ENCODE results near the gene LCAT. TPM values are rescaled to one million over a fixed set of nuclear protein-coding genes. Genes with fewer than 3 reads are reported as not detected.

Gene LCAT
- total and polyA plus RNA-seq, 4 donors: 45.7 to 201 (median 113) TPM

DNA sequence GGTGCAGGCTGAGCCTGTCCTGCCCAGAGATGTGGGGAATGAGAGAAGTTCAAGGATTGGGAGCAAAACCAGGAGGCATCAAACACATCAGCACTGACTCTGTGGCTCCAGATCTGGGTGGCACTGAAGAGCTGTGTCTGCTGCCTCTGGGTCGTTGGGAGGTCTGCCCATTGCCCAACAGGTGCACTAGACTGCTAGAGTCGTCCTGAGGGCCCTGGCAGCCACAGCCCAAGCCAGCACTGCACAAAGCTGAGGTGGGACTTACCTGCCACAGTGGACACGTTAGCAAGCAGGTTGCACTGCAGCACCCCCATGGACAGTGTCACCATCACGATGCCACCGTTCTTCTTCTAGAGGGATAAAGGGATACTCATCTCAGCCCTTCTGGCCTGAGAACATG, 33.1 kb upstream of the LCAT start (continued):
- TF ChIP-seq, protein P1, sequence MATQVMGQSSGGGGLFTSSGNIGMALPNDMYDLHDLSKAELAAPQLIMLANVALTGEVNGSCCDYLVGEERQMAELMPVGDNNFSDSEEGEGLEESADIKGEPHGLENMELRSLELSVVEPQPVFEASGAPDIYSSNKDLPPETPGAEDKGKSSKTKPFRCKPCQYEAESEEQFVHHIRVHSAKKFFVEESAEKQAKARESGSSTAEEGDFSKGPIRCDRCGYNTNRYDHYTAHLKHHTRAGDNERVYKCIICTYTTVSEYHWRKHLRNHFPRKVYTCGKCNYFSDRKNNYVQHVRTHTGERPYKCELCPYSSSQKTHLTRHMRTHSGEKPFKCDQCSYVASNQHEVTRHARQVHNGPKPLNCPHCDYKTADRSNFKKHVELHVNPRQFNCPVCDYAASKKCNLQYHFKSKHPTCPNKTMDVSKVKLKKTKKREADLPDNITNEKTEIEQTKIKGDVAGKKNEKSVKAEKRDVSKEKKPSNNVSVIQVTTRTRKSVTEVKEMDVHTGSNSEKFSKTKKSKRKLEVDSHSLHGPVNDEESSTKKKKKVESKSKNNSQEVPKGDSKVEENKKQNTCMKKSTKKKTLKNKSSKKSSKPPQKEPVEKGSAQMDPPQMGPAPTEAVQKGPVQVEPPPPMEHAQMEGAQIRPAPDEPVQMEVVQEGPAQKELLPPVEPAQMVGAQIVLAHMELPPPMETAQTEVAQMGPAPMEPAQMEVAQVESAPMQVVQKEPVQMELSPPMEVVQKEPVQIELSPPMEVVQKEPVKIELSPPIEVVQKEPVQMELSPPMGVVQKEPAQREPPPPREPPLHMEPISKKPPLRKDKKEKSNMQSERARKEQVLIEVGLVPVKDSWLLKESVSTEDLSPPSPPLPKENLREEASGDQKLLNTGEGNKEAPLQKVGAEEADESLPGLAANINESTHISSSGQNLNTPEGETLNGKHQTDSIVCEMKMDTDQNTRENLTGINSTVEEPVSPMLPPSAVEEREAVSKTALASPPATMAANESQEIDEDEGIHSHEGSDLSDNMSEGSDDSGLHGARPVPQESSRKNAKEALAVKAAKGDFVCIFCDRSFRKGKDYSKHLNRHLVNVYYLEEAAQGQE (IDR thresholded peaks at IDR 0.05): no peak
- TF ChIP-seq HNF4G (IDR thresholded peaks at IDR 0.05) (no peak), RAD21 (IDR thresholded peaks at IDR 0.05) (no peak), FOXA1 (IDR thresholded peaks at IDR 0.05) (no peak), HNF4A (conservative IDR thresholded peaks at IDR 0.05) (no peak), JUND (IDR thresholded peaks at IDR 0.05) (no peak), EGR1 (IDR thresholded peaks at IDR 0.05; ENCODE audit: low read depth in 2 of 2) (no peak), YY1 (IDR thresholded peaks at IDR 0.05) (no peak), NR2F2 (IDR thresholded peaks at IDR 0.05) (no peak), GABPA (IDR thresholded peaks at IDR 0.05 in 1 of 2, conservative IDR thresholded peaks at IDR 0.05 in 1 of 2) (no peak)
- TF ChIP-seq, protein P2, sequence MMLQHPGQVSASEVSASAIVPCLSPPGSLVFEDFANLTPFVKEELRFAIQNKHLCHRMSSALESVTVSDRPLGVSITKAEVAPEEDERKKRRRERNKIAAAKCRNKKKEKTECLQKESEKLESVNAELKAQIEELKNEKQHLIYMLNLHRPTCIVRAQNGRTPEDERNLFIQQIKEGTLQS (IDR thresholded peaks at IDR 0.05): no peak

DNA sequence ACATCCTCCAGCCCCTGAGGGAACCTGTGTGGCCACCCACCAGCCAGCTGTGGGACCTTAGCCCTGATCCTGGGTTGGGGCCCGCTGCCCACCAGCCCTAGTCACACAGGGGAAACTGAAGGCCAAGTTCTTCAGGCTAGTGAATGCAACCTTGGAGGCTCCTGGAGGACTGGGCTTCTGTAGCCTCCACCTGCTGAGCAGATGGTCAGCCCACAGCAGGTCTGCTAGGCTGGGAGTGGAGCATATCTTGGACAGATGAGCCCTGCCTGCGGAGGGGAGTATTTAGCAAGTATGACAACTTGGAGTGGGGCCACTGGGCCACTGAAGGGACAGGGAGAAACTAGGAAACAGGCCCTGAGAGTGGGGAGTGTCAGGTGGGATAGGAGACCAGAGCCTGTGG, 32.3 kb upstream of the LCAT start:
- WGBS: 99% methylated on average over 2 of the region's 2 CpGs
- H3K9me3 ChIP-seq (ENCODE audit: control insufficient read depth in 4 of 4, low read length in 3 of 4): no peaks in the 10 kb centered on the region
- H3K9ac ChIP-seq (ENCODE audit: low read depth in 1 of 2, low read length in 2 of 2): no peak overlapping the region
- no peak overlapping the region for H3K27ac ChIP-seq (ENCODE audit: low read depth in 1 of 2, low read length in 2 of 2)
- TF ChIP-seq, protein P2 (IDR thresholded peaks at IDR 0.05): no peak
- no peak for TF ChIP-seq YY1 (IDR thresholded peaks at IDR 0.05)
- TF ChIP-seq RAD21 (IDR thresholded peaks at IDR 0.05): no peak
- no peak for TF ChIP-seq GABPA (IDR thresholded peaks at IDR 0.05 in 1 of 2, conservative IDR thresholded peaks at IDR 0.05 in 1 of 2)
- TF ChIP-seq EGR1 (IDR thresholded peaks at IDR 0.05; ENCODE audit: low read depth in 2 of 2): no peak
- TF ChIP-seq FOXA2 (IDR thresholded peaks at IDR 0.05): no peak
- TF ChIP-seq HNF4G (IDR thresholded peaks at IDR 0.05): no peak
- TF ChIP-seq, protein P1 (IDR thresholded peaks at IDR 0.05): no peak
- TF ChIP-seq SP1 (IDR thresholded peaks at IDR 0.05): no peak
- TF ChIP-seq, protein P3, sequence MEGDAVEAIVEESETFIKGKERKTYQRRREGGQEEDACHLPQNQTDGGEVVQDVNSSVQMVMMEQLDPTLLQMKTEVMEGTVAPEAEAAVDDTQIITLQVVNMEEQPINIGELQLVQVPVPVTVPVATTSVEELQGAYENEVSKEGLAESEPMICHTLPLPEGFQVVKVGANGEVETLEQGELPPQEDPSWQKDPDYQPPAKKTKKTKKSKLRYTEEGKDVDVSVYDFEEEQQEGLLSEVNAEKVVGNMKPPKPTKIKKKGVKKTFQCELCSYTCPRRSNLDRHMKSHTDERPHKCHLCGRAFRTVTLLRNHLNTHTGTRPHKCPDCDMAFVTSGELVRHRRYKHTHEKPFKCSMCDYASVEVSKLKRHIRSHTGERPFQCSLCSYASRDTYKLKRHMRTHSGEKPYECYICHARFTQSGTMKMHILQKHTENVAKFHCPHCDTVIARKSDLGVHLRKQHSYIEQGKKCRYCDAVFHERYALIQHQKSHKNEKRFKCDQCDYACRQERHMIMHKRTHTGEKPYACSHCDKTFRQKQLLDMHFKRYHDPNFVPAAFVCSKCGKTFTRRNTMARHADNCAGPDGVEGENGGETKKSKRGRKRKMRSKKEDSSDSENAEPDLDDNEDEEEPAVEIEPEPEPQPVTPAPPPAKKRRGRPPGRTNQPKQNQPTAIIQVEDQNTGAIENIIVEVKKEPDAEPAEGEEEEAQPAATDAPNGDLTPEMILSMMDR (IDR thresholded peaks at IDR 0.05; ENCODE audit: low read depth, low read length, missing input control): no peak
- TF ChIP-seq JUND (IDR thresholded peaks at IDR 0.05): no peak
- no peak for TF ChIP-seq RXRA (IDR thresholded peaks at IDR 0.05)
- TF ChIP-seq HNF4A (conservative IDR thresholded peaks at IDR 0.05): no peak
- TF ChIP-seq NR2F2 (IDR thresholded peaks at IDR 0.05): no peak
- no peak for TF ChIP-seq FOXA1 (IDR thresholded peaks at IDR 0.05)
- TF ChIP-seq, protein P4, sequence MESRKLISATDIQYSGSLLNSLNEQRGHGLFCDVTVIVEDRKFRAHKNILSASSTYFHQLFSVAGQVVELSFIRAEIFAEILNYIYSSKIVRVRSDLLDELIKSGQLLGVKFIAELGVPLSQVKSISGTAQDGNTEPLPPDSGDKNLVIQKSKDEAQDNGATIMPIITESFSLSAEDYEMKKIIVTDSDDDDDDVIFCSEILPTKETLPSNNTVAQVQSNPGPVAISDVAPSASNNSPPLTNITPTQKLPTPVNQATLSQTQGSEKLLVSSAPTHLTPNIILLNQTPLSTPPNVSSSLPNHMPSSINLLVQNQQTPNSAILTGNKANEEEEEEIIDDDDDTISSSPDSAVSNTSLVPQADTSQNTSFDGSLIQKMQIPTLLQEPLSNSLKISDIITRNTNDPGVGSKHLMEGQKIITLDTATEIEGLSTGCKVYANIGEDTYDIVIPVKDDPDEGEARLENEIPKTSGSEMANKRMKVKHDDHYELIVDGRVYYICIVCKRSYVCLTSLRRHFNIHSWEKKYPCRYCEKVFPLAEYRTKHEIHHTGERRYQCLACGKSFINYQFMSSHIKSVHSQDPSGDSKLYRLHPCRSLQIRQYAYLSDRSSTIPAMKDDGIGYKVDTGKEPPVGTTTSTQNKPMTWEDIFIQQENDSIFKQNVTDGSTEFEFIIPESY (IDR thresholded peaks at IDR 0.05): no peak
- no peak for TF ChIP-seq TAF1 (conservative IDR thresholded peaks at IDR 0.05)
- TF ChIP-seq, protein P5, sequence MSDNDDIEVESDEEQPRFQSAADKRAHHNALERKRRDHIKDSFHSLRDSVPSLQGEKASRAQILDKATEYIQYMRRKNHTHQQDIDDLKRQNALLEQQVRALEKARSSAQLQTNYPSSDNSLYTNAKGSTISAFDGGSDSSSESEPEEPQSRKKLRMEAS (IDR thresholded peaks at IDR 0.05): no peak
- no peak overlapping the region for H3K4me3 ChIP-seq (ENCODE audit: low read depth in 1 of 3, low read length in 3 of 3)
- no peak for DNase-seq (ENCODE audit: low spot score)
- H3K4me1 ChIP-seq (ENCODE audit: control insufficient read depth in 4 of 4, insufficient read depth in 4 of 4, low read length in 3 of 4): no peaks in the 10 kb centered on the region
- H3K36me3 ChIP-seq (ENCODE audit: control insufficient read depth in 4 of 4, insufficient read depth in 3 of 4, low read depth in 1 of 4, low read length in 3 of 4): no peaks in the 10 kb centered on the region
- no peaks in the 10 kb centered on the region for H3K27me3 ChIP-seq (ENCODE audit: control insufficient read depth in 4 of 4, insufficient read depth in 4 of 4, low read length in 3 of 4)

Data from liver (tissue), 9 donors.